ENCODE measurements around the gene XPO6. TPM values are rescaled to one million over a fixed set of nuclear protein-coding genes. Genes with fewer than 3 reads are reported as not detected.
A peak's percentile ranks its signal among the peaks of the same experiment; 100 is the strongest.
"Not testable (repeated sequence)": the region's sequence is repeated elsewhere in the genome, so short reads cannot be mapped to it uniquely, and the experiment has no call there.

XPO6 gene
- total and polyA plus RNA-seq, 5 donors, result 19.9 to 36.4 (median 32.2) TPM

DNA sequence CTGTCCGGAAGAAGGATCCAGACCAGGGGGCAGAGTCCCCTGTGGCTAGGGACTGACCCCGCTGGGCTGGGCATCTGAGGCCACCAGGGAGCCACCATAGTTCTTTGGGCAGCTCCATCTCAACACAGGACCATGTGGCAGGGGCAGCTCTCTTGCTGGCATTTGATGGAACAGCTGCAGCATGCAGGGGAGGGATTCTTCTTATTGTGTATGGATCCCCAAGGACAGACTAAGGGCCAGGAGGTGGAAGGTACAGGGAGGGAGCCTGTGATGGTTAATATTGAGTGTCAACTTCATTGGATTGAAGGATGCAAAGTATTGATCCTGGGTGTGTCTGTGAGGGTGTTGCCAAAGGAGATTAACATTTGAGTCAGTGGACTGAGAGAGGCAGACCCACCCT lies 37.7 kb upstream of the XPO6 start:
- 78% methylated on average over 2 of the region's 2 CpGs for WGBS
- DNase-seq; ATAC-seq; H3K27me3 ChIP-seq (ENCODE audit: control insufficient read depth, insufficient read depth); intact Hi-C loops (cut with DNase I); H3K4me1 ChIP-seq (ENCODE audit: control insufficient read depth, insufficient read depth, low read length); H3K9me3 ChIP-seq (ENCODE audit: control insufficient read depth, low read length); H3K4me3 ChIP-seq (ENCODE audit: low read length); H3K27ac ChIP-seq (ENCODE audit: low read length): not testable (repeated sequence)

DNA sequence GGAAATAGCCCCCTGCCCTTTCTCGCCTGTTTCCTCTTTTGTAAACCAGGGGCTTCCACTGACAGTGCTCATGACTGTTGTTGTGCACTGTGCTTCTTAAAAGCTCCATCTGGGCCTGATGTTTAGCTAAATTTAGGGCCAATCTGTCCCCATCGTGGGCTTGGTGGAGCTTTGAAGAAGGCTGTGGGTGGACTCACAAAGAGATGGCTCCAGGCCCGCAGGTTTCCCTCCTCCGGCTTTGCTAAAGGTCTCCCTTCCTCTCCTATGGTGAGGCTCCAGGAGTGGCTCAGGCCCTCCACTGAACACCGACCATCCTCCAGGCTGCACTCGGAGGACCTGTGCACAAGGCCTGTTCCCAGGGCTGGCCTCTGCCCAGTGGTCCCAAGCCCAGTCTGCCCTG lies 30.2 kb upstream of the XPO6 start:
- Histone ChIP-seq H3K27me3 (ENCODE audit: control insufficient read depth, insufficient read depth) (no peaks in the 10 kb centered on the region), H3K4me1 (ENCODE audit: control insufficient read depth, insufficient read depth, low read length) (no peaks in the 10 kb centered on the region), H3K27ac (ENCODE audit: low read length) (no peak overlapping the region), H3K9me3 (ENCODE audit: control insufficient read depth, low read length) (peaks cover 2% of the 10 kb centered on the region), H3K4me3 (ENCODE audit: low read length) (no peak overlapping the region)
- ATAC-seq, result no peak
- WGBS, result 86% methylated on average over 6 of the region's 6 CpGs
- intact Hi-C loops (cut with DNase I), result no loop called here
- DNase-seq, result no peak

DNA sequence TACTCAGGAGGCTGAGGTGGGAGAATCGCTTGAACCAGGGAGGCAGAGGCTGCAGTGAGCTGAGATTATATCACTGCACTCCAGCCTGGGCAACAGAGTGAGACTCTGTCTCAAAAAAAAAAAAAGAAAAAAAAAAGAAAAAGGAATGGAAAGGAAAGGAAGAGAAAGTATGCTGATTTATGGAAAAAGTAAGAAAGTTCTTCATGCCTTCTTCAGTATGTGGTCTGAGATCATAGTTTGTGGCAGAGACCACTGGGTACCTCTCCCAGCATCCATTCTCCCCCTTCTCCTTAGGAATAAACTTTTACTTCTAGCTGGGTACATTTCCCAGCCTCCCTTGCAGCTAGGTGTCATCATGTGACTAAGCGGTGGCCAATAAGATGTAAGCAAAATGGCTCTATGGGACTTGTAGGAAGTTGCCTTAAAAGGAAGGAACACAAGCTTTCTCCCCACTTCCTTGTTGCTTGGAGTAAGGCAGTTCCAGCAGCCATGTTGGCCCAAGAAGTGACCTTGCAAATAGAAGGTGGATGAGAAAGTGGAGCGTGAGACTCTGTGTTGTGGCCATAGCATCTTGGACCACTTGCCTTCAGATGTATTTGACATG lies 26.1 kb upstream of the XPO6 start:
- Histone ChIP-seq H3K4me3 (ENCODE audit: low read length) (no peak overlapping the region), H3K27me3 (ENCODE audit: control insufficient read depth, insufficient read depth) (no peaks in the 10 kb centered on the region), H3K4me1 (ENCODE audit: control insufficient read depth, insufficient read depth, low read length) (no peaks in the 10 kb centered on the region), H3K27ac (ENCODE audit: low read length) (no peak overlapping the region), H3K9me3 (ENCODE audit: control insufficient read depth, low read length) (peaks cover 2% of the 10 kb centered on the region)
- intact Hi-C loops (cut with DNase I), result no loop called here
- DNase-seq (no peak), ATAC-seq (no peak)
- WGBS, result 97% methylated on average over 3 of the region's 3 CpGs

DNA sequence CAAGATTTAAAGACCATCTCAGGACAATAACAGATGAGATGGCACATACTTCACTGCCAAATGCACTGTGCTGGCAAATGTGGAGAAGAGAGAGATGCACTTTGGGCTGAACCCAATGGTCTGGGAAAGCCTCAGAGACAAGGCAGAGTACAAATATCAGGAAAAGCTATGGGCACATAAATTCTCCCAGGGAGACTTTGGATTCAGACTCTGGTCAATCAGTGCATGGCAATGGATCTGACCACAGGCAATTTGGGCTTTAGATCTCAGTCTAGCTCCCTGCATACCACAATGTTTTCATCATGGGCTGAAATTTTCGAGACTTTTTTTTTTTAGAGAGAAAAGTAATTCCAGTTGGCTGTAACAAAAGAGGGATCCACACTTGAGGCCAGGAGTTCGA lies 20.0 kb upstream of the XPO6 start:
- intact Hi-C loops (cut with DNase I), result no loop called here
- Histone ChIP-seq H3K27ac (ENCODE audit: low read length) (no peak overlapping the region), H3K4me1 (ENCODE audit: control insufficient read depth, insufficient read depth, low read length) (no peaks in the 10 kb centered on the region), H3K9me3 (ENCODE audit: control insufficient read depth, low read length) (no peaks in the 10 kb centered on the region), H3K27me3 (ENCODE audit: control insufficient read depth, insufficient read depth) (no peaks in the 10 kb centered on the region), H3K4me3 (ENCODE audit: low read length) (no peak overlapping the region)
- ATAC-seq (no peak), DNase-seq (no peak)
- WGBS, result 80% methylated on average over 2 of the region's 2 CpGs

DNA sequence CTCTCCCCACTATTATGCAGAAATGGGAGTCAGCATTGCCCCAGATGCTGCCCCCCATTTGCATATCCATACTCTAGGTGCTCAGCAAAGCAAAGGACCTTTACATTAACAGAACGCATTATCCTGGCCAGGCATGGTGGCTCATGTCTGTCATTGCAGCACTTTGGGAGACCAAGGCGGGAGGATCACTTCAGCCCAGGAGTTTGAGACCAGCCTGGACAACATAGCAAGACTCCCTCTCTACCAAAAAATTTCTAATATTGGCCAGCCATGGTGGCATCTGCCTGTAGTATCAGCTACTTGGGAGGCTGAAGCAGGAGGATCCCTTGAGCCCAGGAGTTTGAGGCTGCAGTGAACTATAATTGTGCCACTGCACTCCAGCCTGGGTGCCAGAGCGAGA lies 12.1 kb upstream of the XPO6 start:
- H3K4me1 ChIP-seq (ENCODE audit: control insufficient read depth, insufficient read depth, low read length); DNase-seq; intact Hi-C loops (cut with DNase I); H3K4me3 ChIP-seq (ENCODE audit: low read length); H3K27ac ChIP-seq (ENCODE audit: low read length); H3K9me3 ChIP-seq (ENCODE audit: control insufficient read depth, low read length); H3K27me3 ChIP-seq (ENCODE audit: control insufficient read depth, insufficient read depth); ATAC-seq: not testable (repeated sequence)
- 90% methylated on average over 3 of the region's 3 CpGs for WGBS

DNA sequence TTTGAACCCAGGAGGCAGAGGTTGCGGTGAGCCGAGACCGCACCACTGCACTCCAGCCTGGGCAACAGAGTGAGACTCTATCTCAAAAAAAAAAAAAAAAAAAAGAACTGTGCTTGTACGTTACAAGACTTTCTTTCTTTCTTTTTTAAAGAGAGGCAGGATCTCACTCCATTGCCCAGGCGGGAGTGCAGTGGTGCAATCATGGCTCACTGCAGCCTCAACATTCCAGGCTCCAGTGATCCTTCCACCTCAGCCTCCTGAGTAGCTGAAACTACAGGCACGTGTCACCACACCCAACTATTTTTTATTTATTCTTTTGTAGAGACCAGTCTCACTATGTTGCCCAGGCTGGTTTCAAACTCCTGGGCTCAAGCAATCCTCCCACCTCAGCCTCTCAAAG lies 8.0 kb upstream of the XPO6 start:
- H3K4me3 ChIP-seq (ENCODE audit: low read length); DNase-seq; H3K9me3 ChIP-seq (ENCODE audit: control insufficient read depth, low read length); intact Hi-C loops (cut with DNase I); H3K27me3 ChIP-seq (ENCODE audit: control insufficient read depth, insufficient read depth); H3K4me1 ChIP-seq (ENCODE audit: control insufficient read depth, insufficient read depth, low read length); ATAC-seq; H3K27ac ChIP-seq (ENCODE audit: low read length): not testable (repeated sequence)
- 88% methylated on average over 6 of the region's 6 CpGs for WGBS

DNA sequence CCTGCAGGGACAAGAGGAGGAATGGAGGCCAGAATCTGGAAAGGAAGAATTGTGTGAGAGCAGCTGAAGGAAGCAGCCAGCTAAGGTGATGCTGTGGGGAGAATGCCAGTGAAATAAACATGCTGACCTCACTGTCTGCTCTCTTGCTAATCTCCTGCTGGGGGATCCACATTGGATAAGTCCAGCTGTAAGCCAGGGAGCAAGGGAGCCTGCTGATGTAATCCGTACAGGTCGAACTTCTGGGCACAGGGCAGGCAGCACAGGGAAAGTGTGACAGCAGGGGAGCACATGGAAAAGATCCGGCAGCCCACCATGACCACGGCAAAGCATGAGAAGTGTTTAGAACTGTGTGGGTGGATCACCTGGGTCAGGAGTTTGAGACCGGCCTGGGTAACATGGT lies 7.5 kb upstream of the XPO6 start:
- H3K27ac ChIP-seq (ENCODE audit: low read length), result no peak overlapping the region
- ATAC-seq, result no peak
- H3K9me3 ChIP-seq (ENCODE audit: control insufficient read depth, low read length), result no peaks in the 10 kb centered on the region
- H3K27me3 ChIP-seq (ENCODE audit: control insufficient read depth, insufficient read depth), result no peaks in the 10 kb centered on the region
- H3K4me1 ChIP-seq (ENCODE audit: control insufficient read depth, insufficient read depth, low read length), result no peaks in the 10 kb centered on the region
- intact Hi-C loops (cut with DNase I), result no loop called here
- no peak for DNase-seq
- H3K4me3 ChIP-seq (ENCODE audit: low read length), result no peak overlapping the region
- 74% methylated on average over 5 of the region's 5 CpGs for WGBS

DNA sequence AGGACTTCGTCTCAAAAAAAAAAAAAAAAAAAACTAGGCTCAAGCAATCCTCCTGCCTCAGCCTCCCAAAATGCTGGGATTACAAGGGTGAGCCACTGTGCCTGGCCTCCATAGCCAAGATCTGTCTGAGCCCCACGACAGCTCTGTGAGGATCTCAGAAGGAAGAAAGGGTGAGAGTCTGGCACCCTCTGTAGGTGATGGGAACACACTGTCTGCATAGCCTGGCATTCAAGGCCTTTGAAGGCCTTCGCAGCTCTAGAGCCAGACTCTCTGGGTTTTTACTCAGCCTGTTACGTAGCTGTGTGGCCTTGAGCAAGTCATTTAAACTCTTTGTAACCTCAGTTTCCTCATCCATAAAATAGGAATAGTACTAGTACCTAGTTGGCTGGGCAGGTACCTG lies 6.3 kb upstream of the XPO6 start:
- no peaks in the 10 kb centered on the region for H3K27me3 ChIP-seq (ENCODE audit: control insufficient read depth, insufficient read depth)
- DNase-seq (no peak), ATAC-seq (peak in 1 of 2 donors; percentile 51)
- 77% methylated on average over 4 of the region's 4 CpGs for WGBS
- no peak overlapping the region for H3K27ac ChIP-seq (ENCODE audit: low read length)
- intact Hi-C loops (cut with DNase I), result no loop called here
- no peaks in the 10 kb centered on the region for H3K9me3 ChIP-seq (ENCODE audit: control insufficient read depth, low read length)
- H3K4me3 ChIP-seq (ENCODE audit: low read length), result no peak overlapping the region
- no peaks in the 10 kb centered on the region for H3K4me1 ChIP-seq (ENCODE audit: control insufficient read depth, insufficient read depth, low read length)

DNA sequence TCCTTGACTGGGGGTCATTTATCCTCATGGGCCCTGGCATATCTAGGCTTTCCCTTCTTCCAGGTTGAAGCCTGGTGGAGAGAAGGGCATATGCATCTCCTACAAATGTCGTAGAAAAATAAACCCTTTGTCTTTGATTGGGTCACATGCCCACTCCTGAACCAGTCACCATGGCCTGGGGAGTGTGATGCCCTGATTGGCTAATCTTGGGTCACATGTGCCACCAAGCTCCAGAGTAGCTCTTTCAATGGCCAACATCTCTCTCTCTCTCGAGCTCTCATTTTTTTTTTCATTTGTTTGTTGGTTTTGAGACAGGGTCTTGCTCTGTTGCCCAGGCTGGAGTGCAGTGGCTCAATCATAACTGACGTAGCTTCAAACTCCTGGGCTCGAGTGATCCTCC lies 5.6 kb upstream of the XPO6 start:
- 91% methylated on average over 4 of the region's 4 CpGs for WGBS
- no peak for DNase-seq
- intact Hi-C loops (cut with DNase I), result no loop called here

DNA sequence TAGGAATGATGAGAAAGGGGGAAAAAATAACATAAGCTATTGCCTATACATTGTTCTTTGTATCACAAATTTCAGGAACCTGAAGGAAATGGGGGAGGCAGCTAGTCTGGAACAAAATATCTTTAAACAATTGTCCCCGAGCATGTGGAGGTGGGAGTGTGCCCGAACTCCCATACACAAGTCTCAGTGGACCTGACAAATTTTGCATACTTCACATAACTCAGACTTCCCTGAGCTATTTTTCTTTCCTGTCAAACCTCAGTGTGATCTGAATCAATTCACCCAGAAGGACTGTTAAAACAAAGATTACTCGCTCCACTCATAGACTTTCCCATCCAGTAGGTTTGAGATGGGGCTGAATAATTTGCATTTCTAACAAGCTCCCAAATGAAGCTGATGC lies 1.6 kb upstream of the XPO6 start:
- H3K4me3 ChIP-seq (ENCODE audit: low read length), result no peak overlapping the region
- H3K27me3 ChIP-seq (ENCODE audit: control insufficient read depth, insufficient read depth), result no peaks in the 10 kb centered on the region
- H3K9me3 ChIP-seq (ENCODE audit: control insufficient read depth, low read length), result no peaks in the 10 kb centered on the region
- intact Hi-C loops (cut with DNase I), result no loop called here
- 54% methylated on average over 3 of the region's 3 CpGs for WGBS
- H3K4me1 ChIP-seq (ENCODE audit: control insufficient read depth, insufficient read depth, low read length), result no peaks in the 10 kb centered on the region
- no peak for ATAC-seq
- H3K27ac ChIP-seq (ENCODE audit: low read length), result no peak overlapping the region
- DNase-seq, result no peak

More for the DNA sequence above, 5.6 kb upstream of the XPO6 start:
- no peaks in the 10 kb centered on the region for H3K27me3 ChIP-seq (ENCODE audit: control insufficient read depth, insufficient read depth)
- no peak for ATAC-seq
- no peak overlapping the region for H3K27ac ChIP-seq (ENCODE audit: low read length)
- H3K9me3 ChIP-seq (ENCODE audit: control insufficient read depth, low read length), result no peaks in the 10 kb centered on the region
- no peak overlapping the region for H3K4me3 ChIP-seq (ENCODE audit: low read length)
- H3K4me1 ChIP-seq (ENCODE audit: control insufficient read depth, insufficient read depth, low read length), result no peaks in the 10 kb centered on the region

DNA sequence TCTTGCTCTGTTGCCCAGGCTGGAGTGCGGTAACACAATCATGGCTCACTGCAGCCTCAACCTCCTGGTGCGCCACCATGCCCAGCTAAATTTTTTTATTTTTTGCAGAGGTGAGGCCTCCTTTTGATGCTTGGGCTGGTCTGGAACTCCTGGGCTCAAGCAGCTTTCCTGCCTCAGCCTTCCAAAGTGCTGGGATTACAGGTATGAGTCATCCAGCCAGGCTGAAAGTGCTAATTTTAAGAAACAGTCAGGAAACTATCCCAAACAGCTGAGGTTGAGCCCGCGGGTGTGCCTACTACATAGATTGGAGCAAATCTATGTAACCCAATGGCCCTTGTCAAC lies 738 bp upstream of the XPO6 start:
- Histone ChIP-seq H3K4me3 (ENCODE audit: low read length) (peak overlapping the region; percentile 83), H3K27ac (ENCODE audit: low read length) (no peak overlapping the region), H3K27me3 (ENCODE audit: control insufficient read depth, insufficient read depth) (no peaks in the 10 kb centered on the region), H3K4me1 (ENCODE audit: control insufficient read depth, insufficient read depth, low read length) (no peaks in the 10 kb centered on the region), H3K9me3 (ENCODE audit: control insufficient read depth, low read length) (no peaks in the 10 kb centered on the region)
- 81% methylated on average over 4 of the region's 4 CpGs for WGBS
- intact Hi-C loops (cut with DNase I), result no loop called here
- no peak for DNase-seq
- ATAC-seq, result peak in 1 of 2 donors; percentile 1

DNA sequence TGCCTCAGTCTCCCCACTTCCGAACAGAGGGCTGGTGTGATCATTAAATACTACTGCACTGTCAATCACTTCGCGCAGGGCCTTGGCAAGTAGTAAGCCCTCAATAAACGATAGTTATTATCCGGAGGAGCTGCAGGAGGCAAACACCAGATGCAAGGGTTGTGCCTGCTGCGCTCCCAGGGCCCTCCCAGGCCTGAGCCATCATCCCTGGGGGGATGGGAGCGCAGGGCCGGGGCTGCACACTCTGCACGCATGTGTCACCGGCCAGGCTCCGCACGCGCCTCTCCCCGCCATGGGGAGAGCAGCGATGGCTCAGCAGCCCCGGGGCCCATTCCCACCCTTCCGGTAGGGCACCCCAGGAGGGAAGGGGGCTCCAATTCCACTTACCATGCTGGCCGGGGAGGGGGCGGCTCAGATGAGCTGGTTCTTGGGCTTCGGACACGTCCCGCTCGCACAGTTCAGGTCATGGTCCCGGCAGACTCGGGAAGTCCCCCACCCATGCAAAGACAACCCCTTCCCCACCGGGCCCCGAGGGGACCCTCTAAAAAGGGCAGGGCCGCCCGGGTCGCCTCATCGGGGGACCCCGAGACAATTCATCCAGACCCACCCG lies 681 bp downstream of the XPO6 start:
- Histone ChIP-seq H3K4me1 (ENCODE audit: control insufficient read depth, insufficient read depth, low read length) (no peaks in the 10 kb centered on the region), H3K4me3 (ENCODE audit: low read length) (peak overlapping the region; percentile 83), H3K27me3 (ENCODE audit: control insufficient read depth, insufficient read depth) (no peaks in the 10 kb centered on the region), H3K9me3 (ENCODE audit: control insufficient read depth, low read length) (no peaks in the 10 kb centered on the region), H3K27ac (ENCODE audit: low read length) (peak overlapping the region; percentile 24)
- intact Hi-C loops (cut with DNase I), result no loop called here
- WGBS, result 2% methylated on average over 33 of the region's 33 CpGs
- ATAC-seq, result peak; percentile 82 to 87
- peak; percentile 80 to 87 (median 83) for DNase-seq
